CD8-positive, alpha-beta memory T cell (primary cell): ENCODE data around the gene CD244. TPM values are rescaled to one million over a fixed set of nuclear protein-coding genes. Genes with fewer than 3 reads are reported as not detected.

Source experiments
- CTCF ChIA-PET: fragments of 350-600 bp; sonication (Branson Sonifier 250); formaldehyde crosslinking; loops from one replicate; lab custom pipeline; 2021; ENCODE audit warnings: antibody characterized with exemption; lab: Charles Lee
- POLR2A ChIA-PET: fragments of 350-600 bp; sonication (Branson Sonifier 250); formaldehyde crosslinking; loops from one replicate; lab custom pipeline; 2021; ENCODE audit warnings: antibody characterized with exemption; lab: Charles Lee
- DNase-seq, 5 donors: peaks; one replicate each; pipeline versions ENCODE4 v3.0.0 to v3.0.0-alpha.2; 2020 to 2022; ENCODE audit warnings: mixed read lengths in 1 of 5
- H3K27ac ChIP-seq: one replicate; pipeline ENCODE4 v1.7.0; 2013; ENCODE audit warnings: low read depth, mild to moderate bottlenecking, low read length, moderate library complexity
- H3K27me3 ChIP-seq: 2 replicates; pipeline ENCODE4 v1.7.0; 2013; ENCODE audit warnings: low read length, mild to moderate bottlenecking; ENCODE audit not compliant: insufficient read depth, poor library complexity, severe bottlenecking
- H3K36me3 ChIP-seq: 2 replicates; pipeline ENCODE4 v1.7.0; 2013; ENCODE audit warnings: mild to moderate bottlenecking, low read length, moderate library complexity; ENCODE audit not compliant: insufficient read depth
- H3K4me1 ChIP-seq: 2 replicates; pipeline ENCODE4 v1.7.0; 2013; ENCODE audit warnings: mild to moderate bottlenecking, low read length, moderate library complexity; ENCODE audit not compliant: insufficient read depth
- H3K4me3 ChIP-seq: 2 replicates; pipeline ENCODE4 v1.7.0; 2013; ENCODE audit warnings: mild to moderate bottlenecking, low read length
- H3K9me3 ChIP-seq: 2 replicates; pipeline ENCODE4 v1.7.0; 2013; ENCODE audit warnings: mild to moderate bottlenecking, low read length
- H3K27ac Mint-ChIP-seq, 8 donors: one replicate each; pipeline ENCODE4 v1.8.0; 2020 to 2021; ENCODE audit warnings: mixed read lengths in 8 of 8, mild to moderate bottlenecking in 6 of 8, inconsistent platforms in 3 of 8, moderate library complexity in 3 of 8
- H3K27me3 Mint-ChIP-seq, 2 donors: one replicate each; pipeline ENCODE4 v1.8.0; 2020 to 2021; ENCODE audit warnings: mixed read lengths in 2 of 2, mild to moderate bottlenecking in 1 of 2, moderate library complexity in 1 of 2
- H3K36me3 Mint-ChIP-seq, 3 donors: one replicate each; pipeline ENCODE4 v1.8.0; 2020 to 2021; ENCODE audit warnings: mixed read lengths in 3 of 3, inconsistent platforms in 1 of 3, mild to moderate bottlenecking in 1 of 3
- H3K4me1 Mint-ChIP-seq, 3 donors: one replicate each; pipeline ENCODE4 v1.8.0; 2020 to 2021; ENCODE audit warnings: mixed read lengths in 3 of 3, inconsistent platforms in 1 of 3, mild to moderate bottlenecking in 1 of 3
- H3K4me3 Mint-ChIP-seq, 7 donors: one replicate each; pipeline ENCODE4 v1.8.0; 2020 to 2021; ENCODE audit warnings: mixed read lengths in 7 of 7, mild to moderate bottlenecking in 6 of 7, moderate library complexity in 4 of 7, inconsistent platforms in 2 of 7
- H3K9me3 Mint-ChIP-seq, 5 donors: one replicate each; pipeline ENCODE4 v1.8.0; 2020 to 2022; ENCODE audit warnings: mixed read lengths in 5 of 5, mild to moderate bottlenecking in 3 of 5, moderate library complexity in 2 of 5, inconsistent platforms in 1 of 5
- polyA plus RNA-seq: library from polyadenylated mRNA; unstranded; fragments of 300-500 nt; fragmentation: Illumina TruSeq; gene quantifications from one replicate; pipeline ENCODE4 v1.2.3, GENCODE V29; 2021
- total RNA-seq, 2 experiments: library from RNA; stranded (reverse); gene quantifications; one replicate each; pipeline ENCODE4 v1.2.3, GENCODE V29; 2021

The CD244 gene
- total and polyA plus RNA-seq, 3 experiments from 2014 or later = 1.8 to 40.7 (median 1.9) TPM

- Mint-ChIP-seq H3K36me3 (no peaks in the 10 kb centered on the region), H3K4me1 (peaks cover 38 to 44% (median 43%) of the 10 kb centered on the region in 3 donors), H3K4me3 (peak overlapping the region in 3 of 7 donors; percentile 8 to 85 (median 9)), H3K27ac (peak overlapping the region in 3 of 8 donors; percentile 54 to 94 (median 60)), H3K27me3 (peaks cover 0 to 1% of the 10 kb centered on the region in 2 donors), H3K9me3 (no peaks in the 10 kb centered on the region)
- no peak overlapping the region for H3K27ac ChIP-seq
- H3K27me3 ChIP-seq = no peaks in the 10 kb centered on the region
- DNase-seq = no peak
- POLR2A ChIA-PET = interaction anchor here (1.0 kb wide), 1 partner anchor 21 kb away, joined by 3 read pairs; no protein-coding TSS in a partner anchor
- H3K9me3 ChIP-seq = no peaks in the 10 kb centered on the region
- no peaks in the 10 kb centered on the region for H3K36me3 ChIP-seq
- no peak overlapping the region for H3K4me3 ChIP-seq
- peaks cover 7% of the 10 kb centered on the region for H3K4me1 ChIP-seq
- CTCF ChIA-PET = interaction anchor here (1.1 to 14.1 kb wide), 3 partner anchors 20 to 90 kb away, joined by 3 to 137 read pairs (median 4); partner anchors contain the start of gene ITLN1
Measured at GRCh38 chr1:160864173-160864572, 1.5 kb upstream of the CD244 start.

GRCh38 chr1:160863774-160864131 lies 1.1 kb upstream of the CD244 start:
- Mint-ChIP-seq H3K9me3 (no peaks in the 10 kb centered on the region), H3K4me1 (peaks cover 43 to 49% (median 47%) of the 10 kb centered on the region in 3 donors), H3K27ac (peak overlapping the region in 5 of 8 donors; percentile 60 to 98 (median 88)), H3K27me3 (peaks cover 0 to 1% of the 10 kb centered on the region in 2 donors), H3K36me3 (peaks cover 3 to 4% (median 3%) of the 10 kb centered on the region in 3 donors), H3K4me3 (peak overlapping the region in 5 of 7 donors; percentile 7 to 60 (median 46))
- POLR2A ChIA-PET = interaction anchor here (1.0 kb wide), 1 partner anchor 21 kb away, joined by 3 read pairs; no protein-coding TSS in a partner anchor
- no peaks in the 10 kb centered on the region for H3K36me3 ChIP-seq
- peaks cover 7% of the 10 kb centered on the region for H3K4me1 ChIP-seq
- no peak for DNase-seq
- H3K4me3 ChIP-seq = no peak overlapping the region
- CTCF ChIA-PET = interaction anchor here (1.1 to 14.1 kb wide), 2 partner anchors 25 to 90 kb away, joined by 3 to 137 read pairs; no protein-coding TSS in a partner anchor
- H3K9me3 ChIP-seq = no peaks in the 10 kb centered on the region
- no peaks in the 10 kb centered on the region for H3K27me3 ChIP-seq
- no peak overlapping the region for H3K27ac ChIP-seq

- Mint-ChIP-seq H3K4me3 (peak overlapping the region; percentile 87 to 98 (median 91)), H3K4me1 (peaks cover 47 to 54% (median 53%) of the 10 kb centered on the region in 3 donors)
- POLR2A ChIA-PET = interaction anchor here (1.0 to 1.3 kb wide), 2 partner anchors 16 to 20 kb away, joined by 3 read pairs; no protein-coding TSS in a partner anchor
Measured at GRCh38 chr1:160863061-160863773, 530 bp upstream of the CD244 start.

GRCh38 chr1:160860840-160861505 lies 1.7 kb downstream of the CD244 start:
- Mint-ChIP-seq H3K27me3 (peaks cover 0 to 1% of the 10 kb centered on the region in 2 donors), H3K9me3 (no peaks in the 10 kb centered on the region), H3K4me3 (peak overlapping the region; percentile 80 to 96 (median 89)), H3K27ac (peak overlapping the region; percentile 29 to 97 (median 92)), H3K4me1 (peaks cover 50 to 58% (median 56%) of the 10 kb centered on the region in 3 donors), H3K36me3 (peaks cover 6 to 10% (median 7%) of the 10 kb centered on the region in 3 donors)
- Histone ChIP-seq H3K9me3 (no peaks in the 10 kb centered on the region), H3K27ac (no peak overlapping the region), H3K36me3 (no peaks in the 10 kb centered on the region), H3K27me3 (no peaks in the 10 kb centered on the region), H3K4me3 (peak overlapping the region; percentile 46), H3K4me1 (peaks cover 21% of the 10 kb centered on the region)
- no peak for DNase-seq
- POLR2A ChIA-PET = no interaction called here
- CTCF ChIA-PET = interaction anchor here (0.6 to 14.1 kb wide), 4 partner anchors 12 to 91 kb away, joined by 3 to 137 read pairs (median 9); no protein-coding TSS in a partner anchor

More at GRCh38 chr1:160863061-160863773, 530 bp upstream of the CD244 start:
- peak overlapping the region; percentile 27 for H3K4me3 ChIP-seq
- DNase-seq = no peak
- H3K9me3 Mint-ChIP-seq = no peaks in the 10 kb centered on the region
- no peaks in the 10 kb centered on the region for H3K27me3 ChIP-seq
- H3K36me3 Mint-ChIP-seq = peaks cover 5 to 7% (median 6%) of the 10 kb centered on the region in 3 donors
- CTCF ChIA-PET = interaction anchor here (0.7 to 14.1 kb wide), 10 partner anchors 10 to 95 kb away, joined by 3 to 137 read pairs (median 4); no protein-coding TSS in a partner anchor
- H3K27ac Mint-ChIP-seq = peak overlapping the region; percentile 77 to 98 (median 94)
- no peaks in the 10 kb centered on the region for H3K9me3 ChIP-seq
- peaks cover 0 to 1% of the 10 kb centered on the region in 2 donors for H3K27me3 Mint-ChIP-seq
- peaks cover 11% of the 10 kb centered on the region for H3K4me1 ChIP-seq
- H3K36me3 ChIP-seq = no peaks in the 10 kb centered on the region
- H3K27ac ChIP-seq = no peak overlapping the region

GRCh38 chr1:160859166-160859565 lies 3.5 kb downstream of the CD244 start:
- Histone ChIP-seq H3K4me3 (no peak overlapping the region), H3K9me3 (no peaks in the 10 kb centered on the region), H3K4me1 (peaks cover 34% of the 10 kb centered on the region), H3K27me3 (no peaks in the 10 kb centered on the region), H3K27ac (no peak overlapping the region), H3K36me3 (no peaks in the 10 kb centered on the region)
- no peak for DNase-seq
- peak overlapping the region; percentile 9 to 97 (median 58) for H3K27ac Mint-ChIP-seq
- H3K9me3 Mint-ChIP-seq = no peaks in the 10 kb centered on the region
- peak overlapping the region; percentile 29 to 78 (median 66) for H3K4me3 Mint-ChIP-seq
- peaks cover 51 to 55% (median 54%) of the 10 kb centered on the region in 3 donors for H3K4me1 Mint-ChIP-seq
- POLR2A ChIA-PET = no interaction called here
- peaks cover 6 to 10% (median 7%) of the 10 kb centered on the region in 3 donors for H3K36me3 Mint-ChIP-seq
- CTCF ChIA-PET = interaction anchor here (14.1 kb wide), 1 partner anchor 20 kb away, joined by 137 read pairs; no protein-coding TSS in a partner anchor
- peaks cover 0 to 1% of the 10 kb centered on the region in 2 donors for H3K27me3 Mint-ChIP-seq

- H3K27ac ChIP-seq = no peak overlapping the region
- peaks cover 34% of the 10 kb centered on the region for H3K4me1 ChIP-seq
- DNase-seq = no peak
- H3K4me1 Mint-ChIP-seq = peaks cover 47 to 51% (median 49%) of the 10 kb centered on the region in 3 donors
- H3K4me3 Mint-ChIP-seq = peak overlapping the region; percentile 29 to 78 (median 66)
- ChIA-PET CTCF (interaction anchor here (1.1 to 14.1 kb wide), 5 partner anchors 11 to 96 kb away, joined by 3 to 137 read pairs (median 4); no protein-coding TSS in a partner anchor), POLR2A (no interaction called here)
- no peaks in the 10 kb centered on the region for H3K27me3 ChIP-seq
- peaks cover 8 to 14% (median 12%) of the 10 kb centered on the region in 3 donors for H3K36me3 Mint-ChIP-seq
- H3K9me3 ChIP-seq = no peaks in the 10 kb centered on the region
- no peaks in the 10 kb centered on the region for H3K27me3 Mint-ChIP-seq
- H3K27ac Mint-ChIP-seq = peak overlapping the region; percentile 9 to 97 (median 76)
- H3K4me3 ChIP-seq = no peak overlapping the region
- H3K9me3 Mint-ChIP-seq = no peaks in the 10 kb centered on the region
- H3K36me3 ChIP-seq = no peaks in the 10 kb centered on the region
Measured at GRCh38 chr1:160858507-160858906, 4.2 kb downstream of the CD244 start.

GRCh38 chr1:160858097-160858496 lies 4.6 kb downstream of the CD244 start:
- peak overlapping the region in 6 of 7 donors; percentile 35 to 78 (median 68) for H3K4me3 Mint-ChIP-seq
- Histone ChIP-seq H3K9me3 (no peaks in the 10 kb centered on the region), H3K27ac (no peak overlapping the region), H3K4me1 (peaks cover 31% of the 10 kb centered on the region), H3K36me3 (no peaks in the 10 kb centered on the region), H3K27me3 (no peaks in the 10 kb centered on the region), H3K4me3 (no peak overlapping the region)
- CTCF ChIA-PET = interaction anchor here (0.9 to 14.1 kb wide), 6 partner anchors 9 to 96 kb away, joined by 3 to 137 read pairs (median 4); no protein-coding TSS in a partner anchor
- no peaks in the 10 kb centered on the region for H3K9me3 Mint-ChIP-seq
- no peaks in the 10 kb centered on the region for H3K27me3 Mint-ChIP-seq
- peaks cover 43 to 53% (median 45%) of the 10 kb centered on the region in 3 donors for H3K4me1 Mint-ChIP-seq
- POLR2A ChIA-PET = no interaction called here
- DNase-seq = no peak
- peaks cover 8 to 18% (median 13%) of the 10 kb centered on the region in 3 donors for H3K36me3 Mint-ChIP-seq
- peak overlapping the region; percentile 9 to 97 (median 81) for H3K27ac Mint-ChIP-seq
